Stomach (tissue), 4 donors: ENCODE data around the gene UTP14C.

Source experiments
- CTCF ChIP-seq, 7 experiments: fragments of 450-650 bp in 4 of 7; fragments of 200-600 bp in 3 of 7; sonication (generic) in 3 of 7; IDR thresholded peaks; one replicate each; pipeline ENCODE4 v1.5.1; 2016 to 2019; ENCODE audit warnings: antibody characterized with exemption in 7 of 7, control low read depth in 2 of 7, mild to moderate bottlenecking in 1 of 7
- EP300 ChIP-seq: sonication (generic); formaldehyde crosslinking; IDR thresholded peaks from one replicate; pipeline ENCODE4 v1.6.1; 2017; ENCODE audit warnings: antibody characterized with exemption
- POLR2A ChIP-seq, 4 donors: fragments of 450-650 bp; IDR thresholded peaks; one replicate each; pipeline ENCODE4 v1.6.1; 2016; ENCODE audit warnings: antibody characterized with exemption in 4 of 4, control low read depth in 2 of 4, mild to moderate bottlenecking in 1 of 4, moderate library complexity in 1 of 4

- TF ChIP-seq CTCF (IDR thresholded peaks at IDR 0.05) (no peak), POLR2A (IDR thresholded peaks at IDR 0.05) (no peak), EP300 (no peak)
Measured at GRCh38 chr13:51978796-51979556, 45.5 kb upstream of the UTP14C start.
